Stimulated activated CD4-positive, alpha-beta T cell treated with anti-CD3 and anti-CD28 coated beads, Interleukin-1b, Interleukin-23, amount 100 ng/mL, for 4 hours (primary cell): ENCODE results near the gene HYAL2.
A peak's percentile ranks its signal among the peaks of the same experiment; 100 is the strongest.
"Not testable (repeated sequence)": the region's sequence is repeated elsewhere in the genome, so short reads cannot be mapped to it uniquely, and the experiment has no call there.

Experiments used
- DNase-seq, 2 donors: peaks; one replicate each; pipeline ENCODE4 v3.0.0-alpha.2; 2020; ENCODE audit warnings: low read depth in 2 of 2

The HYAL2 gene

DNA sequence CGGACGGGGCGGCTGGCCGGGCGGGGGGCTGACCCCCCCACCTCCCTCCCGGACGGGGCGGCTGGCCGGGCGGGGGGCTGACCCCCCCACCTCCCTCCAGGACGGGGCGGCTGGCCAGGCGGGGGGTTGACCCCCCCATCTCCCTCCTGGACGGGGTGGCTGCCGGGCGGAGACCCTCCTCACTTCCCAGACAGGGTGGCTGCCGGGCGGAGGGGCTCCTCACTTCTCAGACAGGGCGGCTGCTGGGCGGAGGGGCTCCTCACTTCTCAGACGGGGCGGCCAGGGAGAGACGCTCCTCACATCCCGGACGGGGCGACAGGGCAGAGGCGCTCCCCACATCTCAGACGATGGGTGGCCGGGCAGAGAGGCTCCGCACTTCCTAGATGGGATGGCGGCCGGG, 10.5 kb downstream of the HYAL2 start:
- DNase-seq: not testable (repeated sequence)

DNA sequence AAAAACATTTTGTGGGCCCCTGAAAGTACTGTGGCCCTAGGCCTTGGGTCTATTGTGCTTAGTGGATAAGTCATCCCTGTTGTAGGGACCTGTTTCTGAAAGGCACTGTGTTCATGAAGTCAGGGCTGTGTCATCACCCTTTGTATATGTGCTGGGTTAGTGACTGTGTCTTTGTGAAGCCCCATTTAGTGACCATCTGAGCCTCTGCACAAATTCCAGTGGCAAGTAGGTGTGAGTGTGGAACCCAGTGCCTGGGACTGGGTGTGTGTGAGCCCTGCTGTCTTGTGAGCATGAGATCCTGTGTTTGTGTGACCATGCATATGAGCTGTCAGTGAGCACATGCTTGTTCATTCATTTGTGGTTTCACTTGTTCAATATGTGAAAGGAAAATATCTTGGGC, 17.9 kb downstream of the HYAL2 start:
- no peak for DNase-seq

DNA sequence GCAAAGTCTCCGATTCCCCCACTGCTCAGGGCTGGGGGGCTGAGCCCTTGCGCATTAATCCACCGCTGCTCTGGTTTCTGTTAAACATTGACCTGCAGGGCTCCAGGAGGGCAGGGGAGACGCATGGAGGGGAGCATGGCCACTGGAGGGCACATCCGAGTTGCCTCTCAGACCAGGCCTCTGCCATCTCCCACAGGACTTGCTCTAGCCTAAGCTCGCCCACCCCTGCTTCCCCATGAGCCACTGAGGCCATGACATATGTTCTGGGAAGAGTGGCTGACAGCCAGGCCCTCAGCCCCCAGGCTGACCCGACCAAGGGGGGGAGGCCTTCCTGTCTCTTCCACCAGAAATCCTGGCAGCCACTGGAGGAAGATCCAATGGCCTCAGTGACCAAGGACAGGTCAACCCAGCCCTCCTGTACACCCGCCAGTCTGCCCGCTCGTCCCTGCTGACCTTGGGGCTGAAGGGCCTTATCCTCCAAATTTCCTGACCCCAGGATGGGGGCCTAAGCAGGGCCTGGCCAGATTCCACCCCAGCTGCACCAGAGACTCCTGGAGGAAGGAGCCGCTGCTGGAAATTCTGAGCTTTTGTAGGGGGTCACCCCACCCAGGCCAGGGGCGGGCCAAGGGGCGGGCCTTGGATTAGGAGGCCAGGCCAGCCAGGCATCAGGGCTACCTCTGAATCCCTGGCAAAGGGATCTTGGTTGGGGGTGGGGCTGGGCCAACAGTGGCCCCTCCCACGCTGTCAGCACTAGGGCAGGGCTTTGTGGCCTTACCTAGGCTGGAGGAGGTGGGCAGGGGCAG, 19.3 kb downstream of the HYAL2 start, which contains the start of gene HYAL1:
TSS of gene HYAL1 (minus strand) at position 562 of the 803 bp plus-strand sequence. CDS start 618 bp downstream, outside the sequence.
- DNase-seq: no peak

DNA sequence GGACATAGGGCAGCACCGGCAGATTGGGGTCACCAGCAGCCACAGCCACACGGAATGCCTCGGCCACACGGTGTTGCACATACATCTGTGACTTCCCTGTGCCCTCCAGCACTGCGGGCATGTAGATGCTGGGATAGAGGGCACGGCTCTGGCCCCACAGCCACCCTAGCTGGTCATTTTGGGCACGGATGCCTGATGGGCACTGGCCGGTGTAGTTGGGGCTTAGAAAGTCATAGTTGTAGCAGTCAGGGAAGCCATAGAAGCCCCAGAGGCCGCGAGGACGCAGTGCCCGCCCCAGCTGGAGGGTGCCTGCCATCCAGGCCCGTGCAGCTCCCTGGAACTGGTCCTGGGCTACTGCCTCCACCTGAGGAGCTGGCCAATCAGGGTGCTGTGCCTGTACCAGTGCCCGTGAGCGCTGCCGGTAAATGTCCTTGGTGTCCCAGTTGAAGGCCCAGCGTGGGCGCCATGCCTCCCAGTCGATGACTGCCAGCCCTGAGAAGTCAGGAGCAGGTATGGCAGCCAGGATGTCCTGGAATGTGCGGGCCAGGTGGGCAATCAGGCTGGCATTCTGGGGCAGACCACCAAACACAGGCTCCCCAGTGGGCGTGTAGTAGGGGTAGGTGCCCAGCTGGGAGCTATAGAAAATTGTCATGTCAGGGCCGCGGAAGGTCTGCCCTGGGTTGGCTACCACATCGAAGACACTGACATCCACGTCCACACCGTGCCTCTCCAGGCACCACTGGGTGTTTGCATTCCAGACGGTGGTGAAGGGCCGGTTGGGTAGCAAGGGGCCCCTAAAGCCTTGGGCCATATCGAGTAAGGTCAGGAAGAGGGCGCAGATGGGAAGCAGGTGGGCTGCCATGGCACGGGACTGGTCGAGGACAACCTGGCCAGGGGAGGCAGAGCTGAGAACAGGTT, 20.2 kb downstream of the HYAL2 start:
- no peak for DNase-seq

DNA sequence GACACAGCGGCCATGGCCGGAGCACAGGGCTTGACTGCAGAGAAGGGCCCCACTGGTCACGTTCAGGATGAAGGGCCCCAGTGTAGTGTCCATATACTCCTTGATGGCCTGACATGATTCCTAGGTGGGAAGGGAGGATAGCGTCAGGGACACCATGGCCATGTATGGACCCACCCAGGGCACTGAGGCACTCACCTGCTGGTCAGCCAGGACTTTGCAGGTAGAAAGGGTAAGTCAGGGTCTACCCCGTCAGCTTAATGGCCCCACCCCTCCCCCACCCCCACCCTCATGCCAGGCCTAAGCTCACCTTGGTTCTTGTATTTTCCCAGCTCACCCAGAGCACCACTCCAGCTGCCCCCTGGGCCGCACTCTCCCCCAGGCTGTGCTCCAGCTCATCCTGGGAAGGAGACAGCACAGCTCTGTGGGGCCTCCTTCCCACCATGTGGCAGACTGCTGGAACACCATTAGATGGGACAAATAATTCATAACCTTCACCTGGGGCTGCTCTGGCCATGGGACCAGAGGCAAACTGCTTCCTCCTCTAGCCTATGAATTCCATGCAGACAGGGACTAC, 21.8 kb downstream of the HYAL2 start:
- no peak for DNase-seq

DNA sequence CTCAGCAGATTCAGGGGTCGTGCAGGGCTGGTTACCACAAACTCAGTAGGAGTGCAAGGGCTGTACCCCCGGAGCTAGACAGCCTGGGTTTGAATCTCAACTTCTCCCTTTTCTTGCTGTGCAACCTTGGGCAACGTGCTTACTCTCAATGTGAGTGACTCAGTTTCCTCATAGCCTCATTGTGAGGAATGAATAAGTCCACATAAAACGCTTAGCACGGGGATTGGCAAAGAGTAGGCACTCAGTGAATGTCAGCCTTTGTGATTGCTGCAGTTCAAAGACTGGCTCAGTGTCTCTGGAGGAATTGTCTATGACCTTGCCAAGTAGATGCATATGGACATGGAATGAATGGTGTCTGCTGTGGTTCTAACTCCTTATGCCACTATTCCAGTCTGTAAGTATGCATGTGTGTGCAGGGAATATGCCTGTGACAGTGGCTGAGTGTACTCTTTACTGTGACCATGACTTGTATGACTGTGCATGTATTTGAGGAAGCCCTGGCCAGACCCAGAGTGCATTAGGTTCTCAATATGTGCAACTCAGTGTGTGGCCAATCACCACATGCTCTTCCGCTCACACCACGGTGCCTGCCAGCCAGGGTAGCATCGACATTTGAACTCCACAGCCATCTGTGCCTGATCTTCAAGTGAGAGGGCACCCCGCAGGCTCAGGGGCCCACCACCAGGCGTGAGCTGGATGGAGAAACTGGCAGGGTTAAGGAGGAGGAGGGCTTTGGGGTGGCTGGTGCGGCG, 22.4 kb downstream of the HYAL2 start:
- DNase-seq: no peak

DNA sequence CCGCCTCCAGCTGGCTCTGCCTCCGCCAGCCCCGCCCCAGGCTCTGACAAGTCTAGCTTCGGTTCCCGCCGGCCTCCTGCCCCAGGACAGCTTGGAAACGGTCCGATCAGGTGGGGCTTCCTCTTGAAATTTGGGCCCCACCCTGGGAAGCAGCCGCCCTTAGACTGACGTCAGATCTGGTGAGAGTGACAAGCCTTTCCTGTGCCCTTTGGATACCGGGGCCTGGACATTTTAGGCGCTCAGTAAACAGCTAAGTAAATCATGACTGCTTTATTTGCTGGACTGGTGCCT, 23.0 kb downstream of the HYAL2 start:
- no peak for DNase-seq

DNA sequence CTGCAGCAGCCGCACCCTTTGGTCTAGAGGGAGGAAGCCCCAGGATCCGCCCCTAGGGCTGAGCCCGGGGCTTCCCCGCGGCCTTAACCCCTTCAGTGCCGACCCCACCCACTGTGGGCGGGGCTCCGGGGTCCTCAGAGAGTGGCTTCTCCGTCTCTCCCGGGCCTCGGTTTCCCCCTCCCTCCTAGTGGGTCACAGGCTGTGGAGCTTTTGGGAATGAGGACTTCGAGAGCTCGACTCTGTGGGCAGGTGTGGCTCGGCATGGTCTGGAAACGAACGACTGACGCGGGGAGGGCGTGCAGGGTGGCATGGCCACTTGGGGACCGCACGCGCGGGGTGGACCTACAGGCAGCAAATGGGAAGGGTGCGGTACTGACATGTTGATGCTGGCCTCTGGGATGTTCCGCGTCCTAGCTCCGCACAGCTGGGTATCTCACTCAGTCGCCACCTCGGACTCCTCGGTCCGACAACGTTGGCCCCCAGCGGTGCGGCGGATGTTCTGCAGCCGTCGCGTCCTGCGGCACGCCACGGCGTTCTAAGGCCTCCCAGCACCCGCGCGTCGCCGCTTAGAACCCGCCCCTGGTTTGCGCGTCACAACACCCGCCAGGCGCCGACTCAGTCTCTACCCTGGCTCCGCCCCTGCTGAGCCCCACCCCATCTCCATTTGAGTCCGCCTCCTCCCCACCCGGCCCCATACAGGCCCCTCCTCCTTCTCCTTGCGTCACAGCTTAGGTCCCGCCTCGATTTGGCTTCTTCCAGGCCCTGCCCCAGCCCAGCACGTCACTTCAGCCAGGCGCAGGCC, 23.5 kb downstream of the HYAL2 start, which contains the start of the genes HYAL3 and NAA80:
TSS of gene HYAL3 (minus strand) at position 570 of the 802 bp plus-strand sequence. CDS start 3,803 bp downstream, outside the sequence.
TSS of gene NAA80 (minus strand) at position 570 of the 802 bp plus-strand sequence. CDS start 1,942 bp downstream, outside the sequence.
- DNase-seq: peak; percentile 98 to 99

DNA sequence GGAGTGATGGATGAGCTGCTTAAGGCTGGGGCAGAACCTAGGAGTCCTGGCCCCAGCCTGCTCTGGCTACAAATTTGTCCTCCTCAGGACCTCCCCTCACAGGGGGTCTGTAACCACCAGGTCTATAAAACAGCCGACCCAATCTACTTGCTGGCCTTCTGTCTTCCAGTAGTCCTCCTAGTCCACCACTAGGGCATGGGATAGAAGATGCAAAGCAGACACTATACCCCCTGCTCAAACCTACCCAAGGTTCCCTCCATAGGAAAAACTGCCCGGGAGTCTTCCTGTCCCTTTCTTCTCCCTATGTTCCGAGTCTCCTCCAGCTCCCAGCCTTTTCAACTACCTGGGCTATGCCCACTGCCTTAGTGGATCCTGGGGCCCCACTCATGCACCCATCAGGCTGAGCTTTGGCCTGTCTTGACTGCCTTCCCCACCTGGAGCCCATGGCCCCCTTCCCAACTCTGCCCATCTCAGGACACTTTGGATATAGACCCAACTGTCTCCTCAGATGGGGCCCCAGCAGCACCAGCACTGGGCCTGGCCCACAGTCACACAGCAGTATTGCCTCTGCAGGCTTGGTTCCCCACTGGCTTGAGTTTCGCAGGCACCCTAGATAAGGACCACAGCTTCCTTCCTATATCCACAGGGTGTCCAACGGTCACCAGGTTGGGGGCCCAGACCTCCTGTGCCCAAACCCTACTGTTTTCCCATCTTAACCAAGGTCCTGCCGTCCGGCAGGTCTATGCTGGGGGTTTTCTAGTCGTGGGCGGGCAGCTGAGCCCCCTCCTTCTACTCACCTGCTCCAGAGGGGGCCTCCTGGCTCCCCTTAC, 24.4 kb downstream of the HYAL2 start:
- DNase-seq: no peak

DNA sequence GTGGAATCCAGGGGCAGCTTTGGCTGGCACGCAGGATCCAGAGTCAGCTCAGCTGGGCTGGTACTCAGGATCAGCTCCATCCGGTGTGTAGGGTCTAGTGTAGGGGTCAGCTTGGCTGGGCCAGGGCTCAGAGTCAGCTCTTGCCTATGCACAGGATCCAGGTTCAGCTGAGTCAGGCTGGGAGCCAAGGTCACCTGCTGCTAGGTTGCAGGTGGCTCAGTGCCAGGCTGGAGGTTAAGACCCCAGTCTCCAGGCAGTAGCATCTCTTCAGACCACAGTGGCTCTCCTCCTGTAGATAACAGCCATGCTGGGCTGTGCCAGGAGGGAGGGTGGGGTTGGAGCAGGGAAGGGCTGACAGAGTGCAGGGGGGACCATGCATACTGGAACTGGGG, 25.2 kb downstream of the HYAL2 start:
- no peak for DNase-seq

DNA sequence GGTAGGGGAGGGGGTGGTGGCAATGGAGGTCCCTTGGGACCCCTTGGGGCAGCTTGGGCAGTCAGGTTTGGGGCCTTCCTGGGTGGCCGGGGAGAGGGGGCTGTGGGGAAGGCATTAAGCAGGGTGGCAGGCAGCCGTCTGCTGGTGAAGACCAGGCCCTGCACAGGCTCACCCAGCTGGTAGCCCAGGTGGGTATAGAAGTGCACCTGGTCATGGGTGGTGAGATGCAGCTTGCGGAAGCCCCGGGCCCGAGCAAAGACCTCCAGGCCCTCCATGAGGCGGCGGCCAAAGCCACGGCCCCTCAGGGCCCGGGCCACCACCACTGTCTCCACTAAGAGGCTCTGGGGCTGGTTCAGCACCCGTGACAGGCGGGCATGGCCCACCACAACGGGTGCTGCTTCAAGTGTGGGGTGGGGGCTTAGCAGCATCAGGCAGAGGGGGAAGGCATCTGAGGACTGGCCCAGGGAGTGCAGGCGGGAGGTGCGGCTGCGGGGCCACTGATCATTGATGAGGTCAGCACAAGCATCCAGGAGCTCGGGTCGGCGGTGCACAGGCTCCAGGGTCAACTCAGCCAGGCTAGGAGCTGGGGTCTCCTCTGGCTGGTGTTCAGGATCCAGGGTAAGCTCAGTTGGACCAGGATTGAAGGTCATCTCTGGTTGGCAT, 25.7 kb downstream of the HYAL2 start:
- no peak for DNase-seq

DNA sequence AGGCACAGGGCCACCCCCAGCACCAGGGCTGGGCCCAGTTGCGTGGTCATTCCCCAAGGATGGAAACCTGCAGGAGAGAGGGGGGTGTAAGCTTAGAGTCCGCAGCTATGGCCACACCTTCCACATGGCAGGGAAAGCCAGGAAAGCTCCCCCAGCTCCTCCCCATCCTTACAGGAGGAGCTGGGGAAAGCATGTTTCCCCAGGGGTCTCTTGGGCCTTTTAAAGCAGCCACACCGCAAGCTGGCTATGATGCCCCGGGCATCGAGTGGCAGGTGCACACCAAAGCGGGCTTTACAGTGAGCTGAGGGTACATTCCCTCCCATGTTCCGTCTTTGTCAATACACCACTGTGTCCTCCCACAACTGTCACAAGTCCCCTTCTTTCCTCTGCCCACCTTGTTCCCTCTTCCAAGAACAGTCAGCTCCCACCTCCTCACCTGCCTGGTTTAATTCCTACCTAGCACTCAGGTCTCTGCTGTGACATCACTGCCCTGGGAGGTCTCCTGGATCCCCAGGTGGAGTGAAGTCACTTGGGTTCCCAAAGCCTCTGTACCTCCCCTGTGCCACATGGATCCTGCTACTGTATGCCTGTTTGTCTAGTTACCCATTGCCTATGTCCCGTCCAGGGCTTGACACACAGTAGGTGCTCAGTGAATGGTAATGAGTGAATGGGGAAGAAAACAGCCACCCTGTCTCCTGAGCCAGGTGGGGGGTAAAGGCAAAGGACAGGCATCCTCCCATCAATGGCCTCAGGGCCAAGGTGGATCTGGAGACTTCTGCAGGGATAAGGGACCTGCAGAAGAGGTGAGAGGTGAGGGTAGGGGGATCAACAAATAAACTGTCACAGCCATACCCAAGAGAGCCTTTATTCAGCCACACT, 26.8 kb downstream of the HYAL2 start:
- no peak for DNase-seq

DNA sequence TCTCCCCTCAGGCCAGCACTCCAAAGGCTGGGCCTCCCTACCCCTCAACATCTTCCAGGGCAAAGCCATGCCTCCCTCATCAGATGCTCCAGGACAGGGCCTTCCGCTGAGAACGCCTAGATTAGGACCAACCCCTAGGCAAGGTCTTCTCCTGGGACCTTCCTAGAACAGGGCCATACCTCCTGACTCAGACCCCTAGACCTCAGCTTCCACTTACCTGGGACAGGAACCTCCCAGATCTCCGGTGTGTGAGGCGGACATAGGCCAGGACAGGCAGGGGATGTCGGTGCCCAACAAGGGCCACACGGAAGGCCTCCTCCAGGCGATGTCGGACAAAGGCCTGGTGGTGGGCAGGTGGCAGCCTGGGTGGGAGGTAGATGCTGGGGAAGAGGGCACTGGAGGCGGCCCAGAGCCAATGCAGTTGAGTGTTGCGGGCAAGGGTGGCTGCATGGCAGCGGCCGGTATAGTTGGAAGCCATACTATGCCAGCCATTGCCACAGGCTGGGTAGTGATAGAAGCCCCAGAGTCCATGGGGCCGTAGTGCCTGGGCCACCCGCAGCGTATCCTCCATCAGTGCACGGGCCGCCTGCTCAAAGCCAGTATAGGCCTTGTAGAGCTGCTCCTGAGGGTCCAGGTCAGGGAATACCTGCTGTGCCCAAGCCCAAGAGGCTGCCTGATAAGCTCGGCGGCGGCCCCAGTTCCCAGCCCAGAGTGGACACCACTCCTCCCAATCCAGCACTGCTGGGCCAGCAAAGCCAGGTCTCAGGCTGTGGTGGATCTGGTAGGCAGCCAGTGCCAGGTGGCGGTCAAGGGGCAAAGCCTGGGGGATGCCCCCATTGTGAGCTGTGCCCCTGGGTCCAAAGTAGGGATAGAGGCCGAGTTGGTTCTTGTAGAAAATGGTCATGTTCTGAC, 27.8 kb downstream of the HYAL2 start:
- DNase-seq: no peak

DNA sequence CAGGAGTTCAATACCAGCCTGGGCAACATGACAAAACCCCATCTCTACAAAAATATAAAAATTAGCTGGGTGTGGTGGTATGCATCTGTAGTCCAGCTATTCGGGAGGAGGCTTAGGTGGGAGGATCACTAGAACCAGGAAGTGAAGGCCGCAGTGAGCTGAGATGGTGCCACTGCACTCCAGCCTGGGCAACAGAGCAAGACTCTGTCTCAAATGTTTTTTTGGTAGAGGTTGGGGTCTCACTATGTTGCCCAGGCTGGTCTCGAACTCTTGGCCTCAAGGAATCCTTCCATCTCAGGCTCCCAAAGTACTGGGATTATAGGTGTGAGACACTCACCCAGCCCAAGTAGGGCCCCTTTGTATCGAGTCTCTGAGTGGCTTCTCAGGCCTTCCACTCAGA, 28.5 kb downstream of the HYAL2 start:
- DNase-seq: no peak

DNA sequence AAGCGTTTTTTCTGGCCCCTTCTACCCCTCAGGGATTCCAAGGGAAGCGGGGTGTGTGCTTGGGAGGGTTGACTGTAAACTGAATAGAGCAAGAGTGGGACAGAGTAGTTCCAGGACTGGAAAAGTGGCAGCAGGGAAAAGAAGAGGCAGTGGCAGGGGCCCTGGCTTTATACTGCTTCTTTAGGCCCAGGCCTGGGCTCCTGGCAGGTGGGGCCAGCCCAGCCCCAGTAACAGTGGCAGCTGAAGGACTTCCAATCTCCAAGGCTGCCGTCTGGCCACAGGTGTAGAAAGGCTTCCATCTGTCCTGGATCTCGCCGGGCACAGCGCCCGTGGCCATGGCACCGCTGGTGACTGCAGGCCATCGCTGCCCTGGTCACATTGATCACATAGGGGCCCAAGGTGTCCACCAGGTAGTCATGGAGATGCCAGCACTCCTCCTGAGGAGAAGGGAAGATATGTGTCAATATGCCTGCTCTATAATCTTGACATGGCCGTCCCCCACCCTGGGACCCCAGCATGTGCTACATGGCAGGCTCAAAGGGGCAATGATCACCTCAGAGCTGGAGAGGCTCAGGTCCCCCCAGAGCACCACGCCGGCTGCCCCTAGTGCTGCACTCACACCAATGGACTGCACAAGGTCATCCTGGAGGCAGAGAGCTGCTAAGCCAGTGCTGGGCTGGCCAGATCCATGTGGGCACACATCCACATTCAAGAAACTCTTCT, 29.3 kb downstream of the HYAL2 start:
- DNase-seq: no peak
